ENCODE results near the gene IMPDH1.

IMPDH1 gene

GRCh38 chr7:128405471-128406313 lies 4.1 kb downstream of the IMPDH1 start:
- peak; percentile 72 for DNase-seq (ENCODE audit: low spot score)

- DNase-seq (ENCODE audit: low spot score): no peak
These were observed 4.8 kb downstream of the IMPDH1 start for GRCh38 chr7:128404886-128405470.

GRCh38 chr7:128404143-128404681 lies 5.6 kb downstream of the IMPDH1 start:
- DNase-seq (ENCODE audit: low spot score): no peak

GRCh38 chr7:128403676-128404075 lies 6.1 kb downstream of the IMPDH1 start:
- DNase-seq (ENCODE audit: low spot score): no peak

GRCh38 chr7:128402356-128402755 lies 7.4 kb downstream of the IMPDH1 start:
- DNase-seq (ENCODE audit: low spot score): no peak

- DNase-seq (ENCODE audit: low spot score): no peak
These were observed 9.2 kb downstream of the IMPDH1 start for GRCh38 chr7:128400566-128400965.

- DNase-seq (ENCODE audit: low spot score): no peak
These were observed 9.8 kb downstream of the IMPDH1 start for GRCh38 chr7:128399991-128400390.

- no peak for DNase-seq (ENCODE audit: low spot score)
These were observed 11.0 kb downstream of the IMPDH1 start for GRCh38 chr7:128398841-128399135.

GRCh38 chr7:128398016-128398840 lies 11.6 kb downstream of the IMPDH1 start:
- peak; percentile 84 for DNase-seq (ENCODE audit: low spot score)

GRCh38 chr7:128396357-128396756 lies 13.4 kb downstream of the IMPDH1 start:
- no peak for DNase-seq (ENCODE audit: low spot score)

GRCh38 chr7:128395748-128396147 lies 14.0 kb downstream of the IMPDH1 start:
- no peak for DNase-seq (ENCODE audit: low spot score)

- no peak for DNase-seq (ENCODE audit: low spot score)
These were observed 14.8 kb downstream of the IMPDH1 start for GRCh38 chr7:128394904-128395496.

GRCh38 chr7:128393526-128394330 lies 16.1 kb downstream of the IMPDH1 start:
- no peak for DNase-seq (ENCODE audit: low spot score)

GRCh38 chr7:128392446-128393327 lies 17.1 kb downstream of the IMPDH1 start:
- DNase-seq (ENCODE audit: low spot score): no peak

- DNase-seq (ENCODE audit: low spot score): no peak
These were observed 18.0 kb downstream of the IMPDH1 start for GRCh38 chr7:128391805-128392204.

- no peak for DNase-seq (ENCODE audit: low spot score)
These were observed 18.8 kb downstream of the IMPDH1 start for GRCh38 chr7:128390871-128391565.

- no peak for DNase-seq (ENCODE audit: low spot score)
These were observed 20.0 kb downstream of the IMPDH1 start for GRCh38 chr7:128389618-128390329.

- DNase-seq (ENCODE audit: low spot score): no peak
These were observed 20.6 kb downstream of the IMPDH1 start for GRCh38 chr7:128389085-128389617.

GRCh38 chr7:128388145-128388485 lies 21.7 kb downstream of the IMPDH1 start:
- no peak for DNase-seq (ENCODE audit: low spot score)
